Upper lobe of left lung (tissue), 4 donors: ENCODE results near the gene CACNG8.

Source experiments
- CTCF ChIP-seq, 6 experiments: fragments of 450-650 bp in 4 of 6; fragments of 200-600 bp in 2 of 6; sonication (generic) in 2 of 6; IDR thresholded peaks; one replicate each; pipeline ENCODE4 v1.5.1; 2016 to 2019; ENCODE audit warnings: antibody characterized with exemption in 6 of 6
- EP300 ChIP-seq, 4 donors: sonication (generic); formaldehyde crosslinking; IDR thresholded peaks; one replicate each; pipeline ENCODE4 v1.5.1; 2017; ENCODE audit warnings: antibody characterized with exemption in 4 of 4, control low read depth in 2 of 4
- POLR2A ChIP-seq, 4 donors: fragments of 450-650 bp; IDR thresholded peaks; one replicate each; pipeline ENCODE4 v1.5.1; 2016 to 2017; ENCODE audit warnings: antibody characterized with exemption in 4 of 4, mild to moderate bottlenecking in 2 of 4

- TF ChIP-seq CTCF (IDR thresholded peaks at IDR 0.05) (no peak), POLR2A (IDR thresholded peaks at IDR 0.05) (no peak), EP300 (IDR thresholded peaks at IDR 0.05) (no peak)
These were observed 32.1 kb downstream of the CACNG8 start for GRCh38 chr19:53994811-53995210.
